RKO (cell line): ENCODE data around the gene PSTK.
A peak's percentile ranks its signal among the peaks of the same experiment; 100 is the strongest.

Experiments used
- DNase-seq: peaks from one replicate; pipeline ENCODE4 v3.0.0-alpha.2; 2016; ENCODE audit warnings: low spot score

PSTK gene

GRCh38 chr10:122992031-122992585 is 11.9 kb downstream of the PSTK start:
- DNase-seq, result no peak

GRCh38 chr10:122993797-122994336 is 13.7 kb downstream of the PSTK start:
- no peak for DNase-seq

GRCh38 chr10:122995936-122996335 is 15.7 kb downstream of the PSTK start:
- DNase-seq, result no peak

GRCh38 chr10:122997864-122998263 is 17.7 kb downstream of the PSTK start:
- DNase-seq, result no peak

GRCh38 chr10:122998360-122998917 is 18.2 kb downstream of the PSTK start:
- DNase-seq, result no peak

GRCh38 chr10:122998934-122999333 is 18.7 kb downstream of the PSTK start:
- DNase-seq, result no peak

- DNase-seq, result no peak
Measured at GRCh38 chr10:122999347-122999746, 19.1 kb downstream of the PSTK start.

GRCh38 chr10:123000155-123000554 is 20.0 kb downstream of the PSTK start:
- no peak for DNase-seq

- no peak for DNase-seq
Measured at GRCh38 chr10:123001370-123001769, 21.2 kb downstream of the PSTK start.

GRCh38 chr10:123004298-123004697 is 24.1 kb downstream of the PSTK start:
- no peak for DNase-seq

- peak; percentile 90 for DNase-seq
Measured at GRCh38 chr10:123007558-123008354, 27.6 kb downstream of the PSTK start.

- DNase-seq, result peak; percentile 95
Measured at GRCh38 chr10:123008355-123009104, 28.3 kb downstream of the PSTK start, which contains the start of the genes ACADSB and IKZF5. ACADSB (plus strand) TSS chr10:123009006; CDS start chr10:123009030, 24 bp downstream. IKZF5 (minus strand) TSS chr10:123008795; CDS start chr10:122998625, 10,170 bp downstream.

- DNase-seq, result peak; percentile 21
Measured at GRCh38 chr10:123009105-123009820, 29.1 kb downstream of the PSTK start.

- DNase-seq, result no peak
Measured at GRCh38 chr10:123011987-123012386, 31.8 kb downstream of the PSTK start.

GRCh38 chr10:123013456-123014419 is 33.5 kb downstream of the PSTK start:
- DNase-seq, result no peak

- no peak for DNase-seq
Measured at GRCh38 chr10:123014772-123015171, 34.6 kb downstream of the PSTK start.

- no peak for DNase-seq
Measured at GRCh38 chr10:123016228-123016627, 36.0 kb downstream of the PSTK start.

- no peak for DNase-seq
Measured at GRCh38 chr10:123017421-123018165, 37.4 kb downstream of the PSTK start.

GRCh38 chr10:123018531-123018930 is 38.3 kb downstream of the PSTK start:
- DNase-seq, result no peak

GRCh38 chr10:123019264-123019663 is 39.1 kb downstream of the PSTK start:
- no peak for DNase-seq
